K562 (cell line): ENCODE data around the gene LACTB. TPM values are rescaled to one million over a fixed set of nuclear protein-coding genes. Genes with fewer than 3 reads are reported as not detected.

ENCODE experiments used
- ATAC-seq: fragments of 200-7000 bp; cut with Tn5 transposase; 3 replicates; pipeline ENCODE4 v1.9.1; 2020; ENCODE audit warnings: moderate library complexity
- BruUV-seq: library from RNA; stranded (reverse); fragments of 400-500 nt; replicated peaks from 2 replicates; lab custom pipeline; 2021; lab: Mats Ljungman, UMichigan
- CTCF ChIA-PET: fragments of 300-600 bp; formaldehyde crosslinking; extraction: SDS; loops from one replicate; lab custom pipeline; 2021; ENCODE audit warnings: low intra/inter-chr PET ratio; lab: Yijun Ruan, JAX
- POLR2A ChIA-PET: fragments of 300-600, 350-650 bp; sonication (Branson Sonifier 250); formaldehyde crosslinking; extraction: SDS; loops from one replicate; lab custom pipeline; 2021; ENCODE audit warnings: antibody characterized with exemption, inconsistent platforms; lab: Yijun Ruan, JAX
- DNase-seq, 4 experiments: peaks; one replicate each; pipeline versions ENCODE4 v3.0.0 to v3.0.0-alpha.2; 2011 to 2018; ENCODE audit warnings: low spot score in 3 of 4, mixed read lengths in 3 of 4; ENCODE audit errors: extremely low read depth in 1 of 4
- FAIRE-seq: peaks from 2 replicates; lab custom pipeline; 2011; peaks lifted over from hg19 to GRCh38; lab: Jason Lieb, UNC
- H2AFZ ChIP-seq: 2 replicates; pipeline ENCODE4 v1.6.0; 2011; ENCODE audit warnings: low read depth, low read length, control low read depth, inconsistent platforms
- H3K27ac ChIP-seq: fragments of 200-600 bp; 3 replicates; pipeline ENCODE4 v1.8.0; 2011; ENCODE audit warnings: low read depth, mild to moderate bottlenecking, control low read depth, inconsistent platforms, low read length, moderate library complexity, mixed read lengths; ENCODE audit errors: extremely low read depth
- H3K27me3 ChIP-seq, 2 experiments: fragments of 300-600 bp in 1 of 2; 2 replicates in 1 of 2; 3 replicates in 1 of 2; pipeline versions ENCODE4 v1.6.0 to v1.8.0; 2011; ENCODE audit warnings: inconsistent platforms in 2 of 2, low read length in 2 of 2, mild to moderate bottlenecking in 1 of 2, mixed read lengths in 1 of 2, moderate library complexity in 1 of 2; ENCODE audit not compliant: control insufficient read depth in 2 of 2, insufficient read depth in 2 of 2
- H3K36me3 ChIP-seq: fragments of 300-600 bp; 3 replicates; pipeline ENCODE4 v1.8.0; 2011; ENCODE audit warnings: mild to moderate bottlenecking, low read length, inconsistent platforms; ENCODE audit not compliant: control insufficient read depth, insufficient read depth
- H3K4me1 ChIP-seq, 2 experiments: fragments of 200-600 bp in 1 of 2; replicated peaks in 1 of 2; 2 replicates in 1 of 2; 3 replicates in 1 of 2; pipeline versions ENCODE4 v1.5.1 to v1.8.0; 2011; ENCODE audit warnings: inconsistent platforms in 2 of 2, low read length in 2 of 2, mild to moderate bottlenecking in 1 of 2, mixed read lengths in 1 of 2, moderate library complexity in 1 of 2; ENCODE audit not compliant: control insufficient read depth in 2 of 2, insufficient read depth in 2 of 2
- H3K4me2 ChIP-seq: 2 replicates; pipeline ENCODE4 v1.6.1; 2011; ENCODE audit warnings: low read length, control low read depth, inconsistent platforms, mixed read lengths; ENCODE audit not compliant: insufficient read depth
- H3K4me3 ChIP-seq: fragments of 200-600 bp; sonication (generic), shearing (Covaris generic); 2 replicates; pipeline ENCODE4 v1.5.1; 2016; ENCODE audit warnings: control low read depth, inconsistent platforms
- H3K79me2 ChIP-seq: fragments of 200-600 bp; 3 replicates; pipeline ENCODE4 v1.8.0; 2011; ENCODE audit warnings: low read length, inconsistent platforms; ENCODE audit not compliant: control insufficient read depth, insufficient read depth
- H3K9ac ChIP-seq, 2 experiments: 2 replicates each; pipeline versions ENCODE4 v1.6.0 to v1.6.1; 2011; ENCODE audit warnings: low read depth in 2 of 2, low read length in 2 of 2, control low read depth in 1 of 2, inconsistent platforms in 1 of 2, mild to moderate bottlenecking in 1 of 2, mixed read lengths in 1 of 2; ENCODE audit not compliant: insufficient read depth in 1 of 2
- H3K9me1 ChIP-seq: one replicate; pipeline ENCODE4 v1.6.0; 2011; ENCODE audit warnings: inconsistent platforms, mild to moderate bottlenecking, low read length, moderate library complexity; ENCODE audit not compliant: control insufficient read depth, insufficient read depth
- H3K9me3 ChIP-seq: replicated peaks from 2 replicates; pipeline ENCODE4 v1.5.1; 2011; ENCODE audit warnings: low read depth, low read length, inconsistent platforms; ENCODE audit not compliant: control insufficient read depth, insufficient read depth
- H4K20me1 ChIP-seq: replicated peaks from 2 replicates; pipeline ENCODE4 v1.6.1; 2011; ENCODE audit warnings: low read length, inconsistent platforms, mixed read lengths; ENCODE audit not compliant: control insufficient read depth, insufficient read depth
- ATF1 ChIP-seq, 2 experiments: fragments of 450-650 bp in 1 of 2; IDR thresholded peaks; 2 replicates each; pipeline ENCODE4 v1.6.1; 2016; ENCODE audit warnings: missing compliant biosample characterization in 1 of 2, missing genetic modification characterization in 1 of 2
- DEAF1 ChIP-seq: fragments of 450-650 bp; formaldehyde crosslinking; IDR thresholded peaks from 2 replicates; pipeline ENCODE4 v1.4.0; 2020; ENCODE audit warnings: mild to moderate bottlenecking, moderate library complexity
- E2F5 ChIP-seq: sonication (generic); formaldehyde crosslinking; IDR thresholded peaks from 2 replicates; pipeline ENCODE4 v1.8.0; 2022; ENCODE audit warnings: mild to moderate bottlenecking, missing genetic modification reagents
- MAFF ChIP-seq: IDR thresholded peaks from 2 replicates; pipeline ENCODE4 v1.6.1; 2012; ENCODE audit warnings: low read length, improper control_type of control experiment
- MAFK ChIP-seq: IDR thresholded peaks from 2 replicates; pipeline ENCODE4 v1.6.1; 2011; ENCODE audit warnings: low read length, improper control_type of control experiment
- PURB ChIP-seq: sonication (generic); formaldehyde crosslinking; IDR thresholded peaks from 2 replicates; pipeline ENCODE4 v1.9.0; 2021; ENCODE audit warnings: low read depth, mild to moderate bottlenecking, missing genetic modification reagents
- TAF1 ChIP-seq: IDR thresholded peaks from 2 replicates; pipeline ENCODE4 v1.6.1; 2011; ENCODE audit warnings: mild to moderate bottlenecking, low read length, moderate library complexity; ENCODE audit not compliant: insufficient read depth, control insufficient read depth, severe bottlenecking; ENCODE audit errors: extremely low read depth
- ZNF133 ChIP-seq: fragments of 250-450 bp; sonication (Bioruptor Pico); IDR thresholded peaks from 2 replicates; pipeline ENCODE4 v1.4.0; 2020; ENCODE audit warnings: mild to moderate bottlenecking
- ZNF316 ChIP-seq: fragments of 450-650 bp; IDR thresholded peaks from 2 replicates; pipeline ENCODE4 v1.6.1; 2016
- WGBS: fragments of 100-300 bp; shearing (Covaris generic); methylation state at CpG from one replicate; pipeline ENCODE4 v1.1.6; 2016; ENCODE audit warnings: low coverage, mixed read lengths; ENCODE audit not compliant: insufficient coverage; ENCODE audit errors: missing lambda C conversion rate; 5-methylcytosine and 5-hydroxymethylcytosine counted together
- in situ Hi-C: fragments of 300-500 bp; cut with MboI; formaldehyde crosslinking; loops from 4 replicates; pipeline ENCODE4 v1.15.0; 2018; ENCODE audit warnings: inconsistent platforms, mixed read lengths
- intact Hi-C: fragments of 100-400 bp; cut with micrococcal nuclease; formaldehyde crosslinking; loops from 2 replicates; pipeline ENCODE4 v1.14.2; 2022
- polyA plus RNA-seq, 8 experiments: library from polyadenylated mRNA; depleted of rRNA in 4 of 8; stranded (reverse) in 5 of 8; unstranded in 3 of 8; fragments of >200 nt; fragmentation: Nextera tagmentation in 2 of 8; fragmentation: Illumina TruSeq in 1 of 8; extraction: Ambion mirVana in 2 of 8; extraction: Trizol in 1 of 8; gene quantifications; 2 replicates each; pipeline versions ENCODE4 v1.2.1 to v1.2.3, GENCODE V29; 2011 to 2014; ENCODE audit warnings: inconsistent platforms in 1 of 8, missing spikeins in 1 of 8
- total RNA-seq, 7 experiments: library from RNA; depleted of rRNA in 6 of 7; stranded (reverse); fragments of >200 nt in 6 of 7; fragmentation: Illumina TruSeq in 2 of 7; extraction: Trizol in 2 of 7; gene quantifications; 2 replicates each; pipeline versions ENCODE4 v1.2.1 to v1.2.3, GENCODE V29; 2011 to 2021; ENCODE audit warnings: low replicate concordance in 1 of 7
- TF ChIP-seq, protein P1 (sequence below): fragments of 250-450 bp; sonication (Bioruptor Pico); IDR thresholded peaks from 2 replicates; pipeline ENCODE4 v1.4.0; 2020; ENCODE audit warnings: borderline replicate concordance

The LACTB gene
- total and polyA plus RNA-seq, 9 of the 15 experiments (the other 6 are each of a cell fraction or from before 2014, with no cell fraction given): 3.1 to 15.5 (median 9.8) TPM

GRCh38 chr15:63124506-63124905, 2.8 kb downstream of the LACTB start:
- no peaks in the 10 kb centered on the region for H4K20me1 ChIP-seq
- peaks cover 0 to 6% of the 10 kb centered on the region in 2 experiments; a peak in 1 of 5 replicates for H3K4me1 ChIP-seq
- no peak overlapping the region for H3K27ac ChIP-seq
- DNase-seq (no peak), FAIRE-seq (no peak), ATAC-seq (no peak)
- ChIA-PET CTCF (no interaction called here), POLR2A (interaction anchor here (1.1 to 1.2 kb wide), 2 partner anchors 12 to 22 kb away, joined by 3 to 4 read pairs; no protein-coding TSS in a partner anchor)
- no peak overlapping the region for H3K9ac ChIP-seq
- intact Hi-C loops (no loop called here), in situ Hi-C loops (no loop called here)
- H3K79me2 ChIP-seq: 0 out of 3 replicates have a peak, but pooled peaks cover 3% of the 10 kb centered on the region
- H3K9me1 ChIP-seq: no peaks in the 10 kb centered on the region
- WGBS: 83% methylated on average over 9 of the region's 9 CpGs
- no TSS peak for BruUV-seq
- no peak overlapping the region for H3K4me3 ChIP-seq
- H2AFZ ChIP-seq: no peak overlapping the region
- TF ChIP-seq DEAF1 (CRISPR knock-in tag): no peak
- peaks cover 6% of the 10 kb centered on the region for H3K9me3 ChIP-seq
- H3K4me2 ChIP-seq: no peak overlapping the region
- peaks cover 7% of the 10 kb centered on the region; the same call in 1 of the 3 replicates for H3K36me3 ChIP-seq
- H3K27me3 ChIP-seq: no peaks in the 10 kb centered on the region

DNA sequence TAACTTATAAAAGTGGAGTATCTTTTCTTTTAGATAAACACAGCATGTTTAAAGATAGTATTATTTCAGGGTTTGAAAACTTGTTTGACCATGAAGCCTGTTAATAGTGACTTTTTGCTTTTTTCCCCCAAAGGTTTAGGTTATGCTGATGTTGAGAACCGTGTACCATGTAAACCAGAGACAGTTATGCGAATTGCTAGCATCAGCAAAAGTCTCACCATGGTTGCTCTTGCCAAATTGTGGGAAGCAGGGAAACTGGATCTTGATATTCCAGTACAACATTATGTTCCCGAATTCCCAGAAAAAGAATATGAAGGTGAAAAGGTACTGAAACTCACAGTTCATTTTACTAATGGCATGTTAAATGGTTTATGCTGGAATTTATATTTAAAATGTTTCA, 5.1 kb downstream of the LACTB start:
- Histone ChIP-seq H3K9ac (no peak overlapping the region), H3K9me3 (no peaks in the 10 kb centered on the region), H3K27me3 (no peaks in the 10 kb centered on the region), H3K27ac (no peak overlapping the region), H3K9me1 (no peaks in the 10 kb centered on the region), H3K36me3 (peaks cover 12% of the 10 kb centered on the region; the same call in 1 of the 3 replicates), H3K79me2 (0 out of 3 replicates have a peak, but pooled peaks cover 3% of the 10 kb centered on the region), H2AFZ (no peak overlapping the region), H3K4me2 (no peak overlapping the region)
- in situ Hi-C loops: no loop called here
- FAIRE-seq (no peak), DNase-seq (no peak)
- BruUV-seq: no TSS peak
- CTCF ChIA-PET: no interaction called here
- TF ChIP-seq, protein P1, sequence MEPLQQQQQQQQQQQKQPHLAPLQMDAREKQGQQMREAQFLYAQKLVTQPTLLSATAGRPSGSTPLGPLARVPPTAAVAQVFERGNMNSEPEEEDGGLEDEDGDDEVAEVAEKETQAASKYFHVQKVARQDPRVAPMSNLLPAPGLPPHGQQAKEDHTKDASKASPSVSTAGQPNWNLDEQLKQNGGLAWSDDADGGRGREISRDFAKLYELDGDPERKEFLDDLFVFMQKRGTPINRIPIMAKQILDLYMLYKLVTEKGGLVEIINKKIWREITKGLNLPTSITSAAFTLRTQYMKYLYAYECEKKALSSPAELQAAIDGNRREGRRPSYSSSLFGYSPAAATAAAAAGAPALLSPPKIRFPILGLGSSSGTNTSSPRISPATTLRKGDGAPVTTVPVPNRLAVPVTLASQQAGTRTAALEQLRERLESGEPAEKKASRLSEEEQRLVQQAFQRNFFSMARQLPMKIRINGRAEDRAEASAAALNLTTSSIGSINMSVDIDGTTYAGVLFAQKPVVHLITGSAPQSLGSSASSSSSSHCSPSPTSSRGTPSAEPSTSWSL: no peak
- TF ChIP-seq ZNF316: peak; percentile 51
- TF ChIP-seq TAF1: no peak
- peak; percentile 22; the same call in 1 of the 2 replicates for TF ChIP-seq MAFK
- TF ChIP-seq MAFF: peak; percentile 17; the same call in 1 of the 2 replicates
- no peak for TF ChIP-seq PURB (CRISPR knock-in tag)
- TF ChIP-seq ATF1 (CRISPR knock-in tag; IDR thresholded peaks at IDR 0.05): no peak
- TF ChIP-seq ATF1 (tag; IDR thresholded peaks at IDR 0.05): no peak
- no peak for TF ChIP-seq ZNF133 (CRISPR knock-in tag)
- no peak for TF ChIP-seq E2F5 (CRISPR knock-in tag)
- TF ChIP-seq, all 486 proteins: peak for 3
- intact Hi-C loops: no loop called here
- no peaks in the 10 kb centered on the region for H4K20me1 ChIP-seq
- WGBS: 52% methylated on average over 3 of the region's 3 CpGs
- no peak overlapping the region for H3K4me3 ChIP-seq
- peaks cover 0 to 5% of the 10 kb centered on the region in 2 experiments; a peak in 1 of 5 replicates for H3K4me1 ChIP-seq
- no peak for ATAC-seq
- POLR2A ChIA-PET: interaction anchor here (1.3 kb wide), 1 partner anchor 9 kb away, joined by 5 read pairs; no protein-coding TSS in a partner anchor
